ENCODE results near the gene NEAT1. TPM values are rescaled to one million over a fixed set of nuclear protein-coding genes. Genes with fewer than 3 reads are reported as not detected.

NEAT1 gene
- total and polyA plus RNA-seq, 9 of the 15 experiments (the other 6 are each of a cell fraction or from before 2014, with no cell fraction given) = 20.1 to 389 (median 62.8) TPM

GRCh38 chr11:65373839-65374580, 48.6 kb upstream of the NEAT1 start (continued):
- TF ChIP-seq ZBTB5 (IDR thresholded peaks at IDR 0.05) (no peak), HIVEP1 (CRISPR knock-in tag; IDR thresholded peaks at IDR 0.05) (no peak), ATF2 (CRISPR knock-in tag; IDR thresholded peaks at IDR 0.05) (no peak), SNIP1 (IDR thresholded peaks at IDR 0.05; ENCODE audit: low read depth) (no peak), CHD2 (IDR thresholded peaks at IDR 0.05; ENCODE audit: low read depth, low read length) (no peak), MTA2 (IDR thresholded peaks at IDR 0.05; ENCODE audit: low read depth) (no peak), FOXK1 (CRISPR knock-in tag; IDR thresholded peaks at IDR 0.05; ENCODE audit: borderline replicate concordance) (no peak), FUS (optimal IDR thresholded peaks at IDR 0.05; ENCODE audit: low read depth, low read length) (no peak), PRDM10 (IDR thresholded peaks at IDR 0.05; ENCODE audit: partially characterized antibody) (no peak), TRIM24 (IDR thresholded peaks at IDR 0.05) (peak in 1 of 2 experiments; percentile 41; a peak in 1 of 4 replicates), U2AF2 (optimal IDR thresholded peaks at IDR 0.05; ENCODE audit: low read depth, low read length) (no peak), ATF3 (IDR thresholded peaks at IDR 0.05) (no peak), ATF3 (CRISPR knock-in tag; conservative IDR thresholded peaks at IDR 0.05) (no peak), HDAC1 (IDR thresholded peaks at IDR 0.05) (no peak), ZNF143 (CRISPR knock-in tag; IDR thresholded peaks at IDR 0.05) (no peak), KAT8 (IDR thresholded peaks at IDR 0.05; ENCODE audit: low read depth) (no peak), ZNF280B (CRISPR knock-in tag; IDR thresholded peaks at IDR 0.05) (no peak), BRD9 (IDR thresholded peaks at IDR 0.05; ENCODE audit: low read depth, partially characterized antibody) (no peak), MIER1 (IDR thresholded peaks at IDR 0.05; ENCODE audit: low read depth) (no peak), SMARCE1 (IDR thresholded peaks at IDR 0.05) (no peak)

Data from K562 (cell line).